Activated CD8-positive, alpha-beta memory T cell treated with anti-CD3 and anti-CD28 coated beads for 36 hours (primary cell): ENCODE data around the gene CELSR2. TPM values are rescaled to one million over a fixed set of nuclear protein-coding genes. Genes with fewer than 3 reads are reported as not detected.

Experiments
- CTCF ChIA-PET: fragments of 350-600 bp; sonication (Branson Sonifier 250); formaldehyde crosslinking; loops from one replicate; lab custom pipeline; 2021; ENCODE audit warnings: antibody characterized with exemption; lab: Charles Lee
- POLR2A ChIA-PET: fragments of 350-600 bp; sonication (Branson Sonifier 250); formaldehyde crosslinking; loops from one replicate; lab custom pipeline; 2021; ENCODE audit warnings: antibody characterized with exemption; lab: Charles Lee
- total RNA-seq, 2 experiments: library from RNA; stranded (reverse); gene quantifications; one replicate each; pipeline ENCODE4 v1.2.3, GENCODE V29; 2021

CELSR2 gene, protein sequence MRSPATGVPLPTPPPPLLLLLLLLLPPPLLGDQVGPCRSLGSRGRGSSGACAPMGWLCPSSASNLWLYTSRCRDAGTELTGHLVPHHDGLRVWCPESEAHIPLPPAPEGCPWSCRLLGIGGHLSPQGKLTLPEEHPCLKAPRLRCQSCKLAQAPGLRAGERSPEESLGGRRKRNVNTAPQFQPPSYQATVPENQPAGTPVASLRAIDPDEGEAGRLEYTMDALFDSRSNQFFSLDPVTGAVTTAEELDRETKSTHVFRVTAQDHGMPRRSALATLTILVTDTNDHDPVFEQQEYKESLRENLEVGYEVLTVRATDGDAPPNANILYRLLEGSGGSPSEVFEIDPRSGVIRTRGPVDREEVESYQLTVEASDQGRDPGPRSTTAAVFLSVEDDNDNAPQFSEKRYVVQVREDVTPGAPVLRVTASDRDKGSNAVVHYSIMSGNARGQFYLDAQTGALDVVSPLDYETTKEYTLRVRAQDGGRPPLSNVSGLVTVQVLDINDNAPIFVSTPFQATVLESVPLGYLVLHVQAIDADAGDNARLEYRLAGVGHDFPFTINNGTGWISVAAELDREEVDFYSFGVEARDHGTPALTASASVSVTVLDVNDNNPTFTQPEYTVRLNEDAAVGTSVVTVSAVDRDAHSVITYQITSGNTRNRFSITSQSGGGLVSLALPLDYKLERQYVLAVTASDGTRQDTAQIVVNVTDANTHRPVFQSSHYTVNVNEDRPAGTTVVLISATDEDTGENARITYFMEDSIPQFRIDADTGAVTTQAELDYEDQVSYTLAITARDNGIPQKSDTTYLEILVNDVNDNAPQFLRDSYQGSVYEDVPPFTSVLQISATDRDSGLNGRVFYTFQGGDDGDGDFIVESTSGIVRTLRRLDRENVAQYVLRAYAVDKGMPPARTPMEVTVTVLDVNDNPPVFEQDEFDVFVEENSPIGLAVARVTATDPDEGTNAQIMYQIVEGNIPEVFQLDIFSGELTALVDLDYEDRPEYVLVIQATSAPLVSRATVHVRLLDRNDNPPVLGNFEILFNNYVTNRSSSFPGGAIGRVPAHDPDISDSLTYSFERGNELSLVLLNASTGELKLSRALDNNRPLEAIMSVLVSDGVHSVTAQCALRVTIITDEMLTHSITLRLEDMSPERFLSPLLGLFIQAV (N-terminal part only)
- total RNA-seq = 1 to 10 TPM; 2.7 to 3.3 TPM

GRCh38 chr1:109248797-109249629 is at the start of gene CELSR2:
Gene CELSR2 (plus strand): TSS chr1:109249539. CDS start chr1:109250080, 541 bp downstream.
- ChIA-PET CTCF (interaction anchor here (0.6 kb wide), 1 partner anchor 127 kb away, joined by 3 read pairs; no protein-coding TSS in a partner anchor), POLR2A (interaction anchor here (1.4 kb wide), 1 partner anchor 35 kb away, joined by 3 read pairs; the partner anchor contains the start of gene SARS1)

DNA sequence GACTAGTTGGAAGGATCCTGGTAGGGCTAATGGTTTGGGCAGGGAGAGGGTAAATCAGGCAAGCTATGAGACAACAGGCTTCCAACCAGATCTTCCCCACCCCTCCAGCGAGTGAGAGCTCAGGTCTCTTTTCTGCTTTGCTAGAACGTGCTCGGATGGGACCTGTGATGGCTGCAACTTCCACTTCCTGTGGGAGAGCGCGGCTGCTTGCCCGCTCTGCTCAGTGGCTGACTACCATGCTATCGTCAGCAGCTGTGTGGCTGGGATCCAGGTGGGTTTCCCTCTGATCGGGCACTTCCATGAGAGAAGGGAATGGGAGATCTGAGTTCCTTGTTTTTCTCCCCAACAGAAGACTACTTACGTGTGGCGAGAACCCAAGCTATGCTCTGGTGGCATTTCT is 49.6 kb upstream of the CELSR2 start:
- POLR2A ChIA-PET = interaction anchor here (1.6 kb wide), 1 partner anchor 15 kb away, joined by 5 read pairs; no protein-coding TSS in a partner anchor
- CTCF ChIA-PET = interaction anchor here (0.7 to 3.8 kb wide), 3 partner anchors 10 to 17 kb away, joined by 3 to 32 read pairs (median 5); partner anchors contain the start of gene SARS1

DNA sequence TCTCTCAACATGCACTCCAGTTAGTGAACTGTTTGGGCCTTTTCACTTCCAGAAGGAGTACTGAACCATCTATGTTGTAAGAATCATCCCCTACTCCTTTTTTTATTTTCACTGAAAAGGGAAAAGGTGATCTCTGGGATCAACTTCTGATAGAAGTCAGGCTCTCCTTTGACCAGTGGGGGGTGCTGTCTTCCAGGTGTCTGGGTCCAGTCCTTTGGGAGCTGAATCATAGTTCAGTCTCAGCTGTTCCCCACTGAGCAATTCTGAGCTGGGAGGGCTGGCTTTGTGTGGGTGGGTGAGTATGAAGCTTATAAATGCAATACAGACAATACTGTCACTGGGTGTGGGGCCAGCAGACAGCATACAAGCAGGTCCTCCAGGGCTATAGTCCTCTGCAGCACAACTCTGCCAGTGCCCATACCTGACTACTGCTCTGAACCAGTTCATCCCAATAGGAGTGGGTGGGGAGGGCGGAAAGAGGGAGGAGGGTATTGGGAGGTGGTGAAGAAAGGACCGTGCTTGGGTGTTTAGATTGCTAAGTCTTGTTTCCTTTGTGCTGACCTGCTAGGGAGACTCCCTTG is 48.1 kb upstream of the CELSR2 start:
- ChIA-PET POLR2A (no interaction called here), CTCF (interaction anchor here (0.5 to 3.8 kb wide), 11 partner anchors 13 to 347 kb away, joined by 3 to 32 read pairs (median 4); partner anchors contain the start of genes ELAPOR1, GNAI3, SARS1 and TMEM167B)

GRCh38 chr1:109204484-109204883 is 44.9 kb upstream of the CELSR2 start:
- CTCF ChIA-PET = no interaction called here
- POLR2A ChIA-PET = no interaction called here

GRCh38 chr1:109206339-109206738 is 43.0 kb upstream of the CELSR2 start:
- CTCF ChIA-PET = interaction anchor here (1.1 to 2.0 kb wide), 2 partner anchors 25 to 33 kb away, joined by 3 to 5 read pairs; no protein-coding TSS in a partner anchor
- POLR2A ChIA-PET = interaction anchor here (0.6 kb wide), 1 partner anchor 850 kb away, joined by 4 read pairs; no protein-coding TSS in a partner anchor

GRCh38 chr1:109207467-109208103 is 41.8 kb upstream of the CELSR2 start:
- POLR2A ChIA-PET = interaction anchor here (0.6 kb wide), 1 partner anchor 57 kb away, joined by 7 read pairs; no protein-coding TSS in a partner anchor

DNA sequence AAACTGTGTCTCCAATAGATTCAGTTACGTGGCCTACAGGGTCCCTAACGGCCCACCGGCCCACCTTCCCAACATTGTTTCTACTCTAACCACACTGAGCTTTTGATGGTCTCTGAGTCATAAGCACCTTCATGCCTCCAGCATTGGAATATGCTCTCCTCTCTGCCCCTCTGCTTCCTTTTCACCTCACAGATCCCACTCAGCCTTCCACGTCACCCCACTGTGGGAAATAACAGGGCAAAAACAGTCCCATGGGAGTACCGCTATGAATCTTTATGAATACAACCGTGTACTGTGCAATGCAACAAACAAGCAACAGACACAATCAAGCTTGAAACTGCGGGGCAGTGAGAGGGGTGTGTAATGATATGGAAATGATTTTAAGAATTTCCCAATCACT is 40.9 kb upstream of the CELSR2 start:
- CTCF ChIA-PET = interaction anchor here (1.4 kb wide), 1 partner anchor 16 kb away, joined by 5 read pairs; no protein-coding TSS in a partner anchor
- POLR2A ChIA-PET = no interaction called here

More at GRCh38 chr1:109207467-109208103, 41.8 kb upstream of the CELSR2 start:
- CTCF ChIA-PET = interaction anchor here (1.4 to 2.0 kb wide), 2 partner anchors 17 to 31 kb away, joined by 5 read pairs; no protein-coding TSS in a partner anchor

- ChIA-PET CTCF (interaction anchor here (1.5 kb wide), 1 partner anchor 9 kb away, joined by 3 read pairs; no protein-coding TSS in a partner anchor), POLR2A (no interaction called here)
Observed at GRCh38 chr1:109208836-109209463, 40.4 kb upstream of the CELSR2 start.

DNA sequence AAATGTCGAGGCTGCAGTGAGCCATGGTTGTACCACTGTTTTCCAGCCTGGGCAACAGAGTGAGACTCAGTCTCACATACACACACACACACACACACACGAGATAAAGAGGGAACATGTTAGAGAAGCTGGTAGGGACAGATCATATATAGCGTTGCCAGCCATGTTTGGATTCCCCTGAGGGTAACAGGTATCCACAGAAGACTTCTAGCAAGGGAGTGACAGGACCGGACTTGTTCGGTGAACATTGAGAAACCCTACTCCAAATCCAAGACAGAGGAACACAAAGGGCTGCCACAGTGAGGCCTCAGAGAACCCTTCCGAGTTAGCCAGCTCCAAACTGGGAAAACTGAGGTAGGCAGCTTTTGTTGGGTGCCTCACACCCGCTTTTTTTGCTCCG is 39.3 kb upstream of the CELSR2 start:
- ChIA-PET CTCF (interaction anchor here (1.5 kb wide), 1 partner anchor 10 kb away, joined by 3 read pairs; no protein-coding TSS in a partner anchor), POLR2A (no interaction called here)

- POLR2A ChIA-PET = interaction anchor here (1.0 to 2.3 kb wide), 2 partner anchors 37 to 113 kb away, joined by 3 to 15 read pairs; partner anchors contain the start of gene CELSR2
Observed at GRCh38 chr1:109213345-109213823, 36.0 kb upstream of the CELSR2 start.

GRCh38 chr1:109213824-109214693 is 35.3 kb upstream of the CELSR2 start, which contains the start of gene SARS1:
Gene SARS1 (plus strand): TSS chr1:109213918. CDS start chr1:109213993, 75 bp downstream.
- CTCF ChIA-PET = interaction anchor here (0.6 to 3.2 kb wide), 8 partner anchors 9 to 319 kb away, joined by 3 to 32 read pairs (median 3); partner anchors contain the start of genes ATXN7L2 and CYB561D1
- POLR2A ChIA-PET = interaction anchor here (0.6 to 2.3 kb wide), 8 partner anchors 10 to 270 kb away, joined by 3 to 15 read pairs (median 4); partner anchors contain the start of genes ATXN7L2, CELSR2 and PSMA5

More at GRCh38 chr1:109213345-109213823, 36.0 kb upstream of the CELSR2 start:
- CTCF ChIA-PET = interaction anchor here (0.6 to 3.2 kb wide), 6 partner anchors 13 to 319 kb away, joined by 3 to 32 read pairs (median 4); partner anchors contain the start of genes ATXN7L2 and CYB561D1

- CTCF ChIA-PET = interaction anchor here (1.0 to 3.2 kb wide), 4 partner anchors 8 to 17 kb away, joined by 3 to 32 read pairs (median 3); no protein-coding TSS in a partner anchor
- POLR2A ChIA-PET = interaction anchor here (0.6 to 2.3 kb wide), 7 partner anchors 9 to 269 kb away, joined by 3 to 15 read pairs (median 4); partner anchors contain the start of genes ATXN7L2 and PSMA5
Observed at GRCh38 chr1:109214695-109215623, 34.4 kb upstream of the CELSR2 start.

- CTCF ChIA-PET = interaction anchor here (0.6 to 1.5 kb wide), 2 partner anchors 17 to 155 kb away, joined by 3 to 5 read pairs; no protein-coding TSS in a partner anchor
- POLR2A ChIA-PET = no interaction called here
Observed at GRCh38 chr1:109216662-109217061, 32.7 kb upstream of the CELSR2 start.
